SK-N-SH (cell line): ENCODE results near the gene FBLIM1.

Source experiments
- CTCF ChIP-seq: fragments of 200-600 bp; sonication (generic); IDR thresholded peaks from 2 replicates; pipeline ENCODE4 v1.6.1; 2017; ENCODE audit warnings: antibody characterized with exemption, mild to moderate bottlenecking, moderate library complexity
- POLR2AphosphoS5 ChIP-seq: IDR thresholded peaks from 2 replicates; pipeline ENCODE4 v1.6.1; 2012; ENCODE audit warnings: low read depth, low read length
- REST ChIP-seq: IDR thresholded peaks from 2 replicates; pipeline ENCODE4 v1.6.1; 2012; ENCODE audit warnings: mild to moderate bottlenecking, low read depth, low read length, moderate library complexity

GRCh38 chr1:15732686-15733081 lies 25.9 kb upstream of the FBLIM1 start:
- no peak for TF ChIP-seq REST
- TF ChIP-seq POLR2AphosphoS5 = no peak
- TF ChIP-seq CTCF = no peak
